GM12878 (cell line): Measurements from ENCODE around the gene SHC2. TPM values are rescaled to one million over a fixed set of nuclear protein-coding genes. Genes with fewer than 3 reads are reported as not detected.

Experiments used
- ATAC-seq: fragments of 200-7000 bp; cut with Tn5 transposase; 3 replicates; pipeline ENCODE4 v1.9.1; 2020; ENCODE audit warnings: mild to moderate bottlenecking, moderate library complexity
- BruUV-seq: library from RNA; stranded (reverse); fragments of 400-500 nt; replicated peaks from 2 replicates; lab custom pipeline; 2021; lab: Mats Ljungman, UMichigan
- CTCF ChIA-PET: fragments of 300-600 bp; sonication (Branson Sonifier 250); formaldehyde crosslinking; extraction: SDS; loops from one replicate; lab custom pipeline; 2021; ENCODE audit warnings: inconsistent platforms; lab: Yijun Ruan, JAX
- POLR2A ChIA-PET: fragments of 350-600 bp; formaldehyde crosslinking; extraction: SDS; loops from one replicate; lab custom pipeline; 2021; ENCODE audit warnings: inconsistent platforms; lab: Charles Lee
- RAD21 ChIA-PET: fragments of 300-600 bp; sonication (Branson Sonifier 250); formaldehyde crosslinking; loops from one replicate; lab custom pipeline; 2023; ENCODE audit warnings: antibody characterized with exemption; ENCODE audit not compliant: unreplicated experiment; lab: Charles Lee
- SMC1A ChIA-PET: fragments of 300-600 bp; sonication (Branson Sonifier 250); formaldehyde crosslinking; loops from one replicate; lab custom pipeline; 2023; ENCODE audit not compliant: unreplicated experiment, uncharacterized antibody; lab: Charles Lee
- DNase-seq: peaks from one replicate; pipeline ENCODE4 v3.0.0-alpha.2; 2011; ENCODE audit warnings: low read depth, low spot score
- FAIRE-seq: peaks from 3 replicates; lab custom pipeline; 2011; peaks lifted over from hg19 to GRCh38; lab: Jason Lieb, UNC
- H2AFZ ChIP-seq: 2 replicates; pipeline ENCODE4 v1.6.0; 2011; ENCODE audit warnings: low read depth, low read length, control low read depth; ENCODE audit not compliant: control insufficient read depth
- H3K27ac ChIP-seq: 2 replicates; pipeline ENCODE4 v1.5.1; 2011; ENCODE audit warnings: control low read depth; ENCODE audit not compliant: control insufficient read depth, insufficient read depth
- H3K27me3 ChIP-seq, 2 experiments: replicated peaks in 1 of 2; 2 replicates each; pipeline versions ENCODE4 v1.6.0 to v1.6.1; 2011; ENCODE audit warnings: low read length in 1 of 2; ENCODE audit not compliant: control insufficient read depth in 2 of 2, insufficient read depth in 2 of 2
- H3K36me3 ChIP-seq, 2 experiments: 2 replicates each; pipeline ENCODE4 v1.5.1; 2011; ENCODE audit warnings: low read length in 1 of 2; ENCODE audit not compliant: control insufficient read depth in 2 of 2, insufficient read depth in 2 of 2
- H3K4me1 ChIP-seq: 2 replicates; pipeline ENCODE4 v1.6.1; 2011; ENCODE audit warnings: mild to moderate bottlenecking, low read length, moderate library complexity, mixed read lengths; ENCODE audit not compliant: control insufficient read depth, insufficient read depth
- H3K4me2 ChIP-seq: 2 replicates; pipeline ENCODE4 v1.6.0; 2011; ENCODE audit warnings: control low read depth; ENCODE audit not compliant: control insufficient read depth, insufficient read depth
- H3K4me3 ChIP-seq: fragments of 200-600 bp; sonication (generic); 2 replicates; pipeline ENCODE4 v1.5.1; 2016
- H3K79me2 ChIP-seq: 2 replicates; pipeline ENCODE4 v1.6.0; 2011; ENCODE audit warnings: low read length; ENCODE audit not compliant: control insufficient read depth, insufficient read depth
- H3K9ac ChIP-seq: 2 replicates; pipeline ENCODE4 v1.8.0; 2011; ENCODE audit warnings: low read length, control low read depth, mixed read lengths; ENCODE audit not compliant: control insufficient read depth, insufficient read depth
- H3K9me3 ChIP-seq: replicated peaks from 3 replicates; pipeline ENCODE4 v1.5.1; 2011; ENCODE audit warnings: mild to moderate bottlenecking, low read length; ENCODE audit not compliant: control insufficient read depth, insufficient read depth
- H4K20me1 ChIP-seq: 2 replicates; pipeline ENCODE4 v1.6.0; 2011; ENCODE audit not compliant: control insufficient read depth, insufficient read depth
- ATF7 ChIP-seq: fragments of 450-650 bp; IDR thresholded peaks from 2 replicates; pipeline ENCODE4 v1.6.1; 2016; ENCODE audit warnings: low read depth, mild to moderate bottlenecking
- KAT2A ChIP-seq: conservative IDR thresholded peaks from 2 replicates; pipeline ENCODE4 v1.6.1; 2011; ENCODE audit warnings: low read depth, low read length; ENCODE audit not compliant: control insufficient read depth
- RAD21 ChIP-seq: IDR thresholded peaks from 2 replicates; pipeline ENCODE4 v1.6.1; 2011; ENCODE audit warnings: mild to moderate bottlenecking, low read depth, low read length, moderate library complexity; ENCODE audit not compliant: insufficient read depth
- RB1 ChIP-seq: fragments of 450-650 bp; formaldehyde crosslinking; IDR thresholded peaks from 2 replicates; pipeline ENCODE4 v1.6.1; 2017; ENCODE audit warnings: mild to moderate bottlenecking, borderline replicate concordance
- SMAD5 ChIP-seq: IDR thresholded peaks from 2 replicates; pipeline ENCODE4 v1.6.1; 2016; ENCODE audit warnings: antibody characterized with exemption, low read depth
- TAF1 ChIP-seq: IDR thresholded peaks from 2 replicates; pipeline ENCODE4 v1.6.1; 2011; ENCODE audit warnings: mild to moderate bottlenecking, low read depth, low read length, borderline replicate concordance
- ZNF687 ChIP-seq: fragments of 450-650 bp; IDR thresholded peaks from 2 replicates; pipeline ENCODE4 v1.6.1; 2017; ENCODE audit warnings: mild to moderate bottlenecking, moderate library complexity
- WGBS: methylation state at CpG from one replicate; pipeline ENCODE4 v1.1.6; 2016; ENCODE audit warnings: low lambda C conversion rate; ENCODE audit not compliant: insufficient replicate concordance, insufficient coverage; ENCODE audit errors: missing lambda C conversion rate; 5-methylcytosine and 5-hydroxymethylcytosine counted together
- in situ Hi-C: fragments of 300-500 bp; cut with MboI; formaldehyde crosslinking; loops from 9 replicates; pipeline ENCODE4 v1.14.3; 2018; ENCODE audit warnings: mixed read lengths
- intact Hi-C: fragments of 100-400 bp; cut with micrococcal nuclease; formaldehyde crosslinking; loops from one replicate; pipeline ENCODE4 v1.14.2; 2022; ENCODE audit not compliant: unreplicated experiment
- polyA plus RNA-seq, 11 experiments: library from polyadenylated mRNA; depleted of rRNA in 4 of 11; unstranded in 6 of 11; stranded (reverse) in 5 of 11; fragments of >200 nt; fragmentation: Nextera tagmentation in 4 of 11; fragmentation: Illumina TruSeq in 1 of 11; extraction: Ambion mirVana in 4 of 11; extraction: Trizol in 1 of 11; gene quantifications; 1 replicate in 1 of 11; 2 replicates in 10 of 11; pipeline versions ENCODE4 v1.2.1 to v1.2.3, GENCODE V29; 2011 to 2016; ENCODE audit warnings: inconsistent platforms in 2 of 11, missing spikeins in 2 of 11, low read depth in 1 of 11
- total RNA-seq, 4 experiments: library from RNA; depleted of rRNA in 3 of 4; stranded (reverse); fragments of >200 nt in 3 of 4; fragmentation: Illumina TruSeq in 1 of 4; extraction: Trizol in 1 of 4; gene quantifications; 2 replicates each; pipeline versions ENCODE4 v1.2.1 to v1.2.3, GENCODE V29; 2013 to 2021

Gene SHC2
- total and polyA plus RNA-seq, 10 of the 15 experiments (the other 5 are each of a cell fraction or from before 2014, with no cell fraction given), result 0.08 TPM; not detected in 9

GRCh38 chr19:371501-372168, 89.2 kb downstream of the SHC2 start:
- H2AFZ ChIP-seq, result no peak overlapping the region
- intact Hi-C loops (no loop called here), in situ Hi-C loops (no loop called here)
- no peak for TF ChIP-seq SMAD5
- no peak for TF ChIP-seq KAT2A
- no peak for TF ChIP-seq RB1
- no peak for TF ChIP-seq ZNF687
- no peak for TF ChIP-seq ATF7
- peak; percentile 7; the same call in 1 of the 2 replicates for TF ChIP-seq RAD21
- no peak for TF ChIP-seq TAF1
- no peak overlapping the region for H3K9ac ChIP-seq
- DNase-seq, result no peak
- no peaks in the 10 kb centered on the region for H4K20me1 ChIP-seq
- BruUV-seq, result no TSS peak
- CTCF ChIA-PET, result no interaction called here
- 30% methylated on average over 17 of the region's 17 CpGs for WGBS
- no peaks in the 10 kb centered on the region for H3K27me3 ChIP-seq
- ATAC-seq, result no peak
- no peaks in the 10 kb centered on the region for H3K79me2 ChIP-seq
- H3K27ac ChIP-seq, result no peak overlapping the region
- no peak overlapping the region for H3K4me2 ChIP-seq
- no peak overlapping the region for H3K4me3 ChIP-seq
- SMC1A ChIA-PET, result no interaction called here
- RAD21 ChIA-PET, result no interaction called here
- no peaks in the 10 kb centered on the region for H3K4me1 ChIP-seq
- no peaks in the 10 kb centered on the region for H3K36me3 ChIP-seq
- POLR2A ChIA-PET, result no interaction called here
- no peak for FAIRE-seq
- H3K9me3 ChIP-seq, result no peaks in the 10 kb centered on the region
